ENCODE results near the gene PLLP. TPM values are rescaled to one million over a fixed set of nuclear protein-coding genes. Genes with fewer than 3 reads are reported as not detected.

The PLLP gene
- total RNA-seq, 1 experiment from 2014 or later: 2.8 TPM

GRCh38 chr16:57251352-57251751 is 33.1 kb downstream of the PLLP start:
- TF ChIP-seq EZH2 (IDR thresholded peaks at IDR 0.05; ENCODE audit: low read depth): no peak
- no peak for TF ChIP-seq CTCF (conservative IDR thresholded peaks at IDR 0.05)
- Histone ChIP-seq H3K4me2 (no peak overlapping the region), H2AFZ (no peak overlapping the region), H4K20me1 (ENCODE audit: insufficient read depth) (no peaks in the 10 kb centered on the region), H3K36me3 (ENCODE audit: low read depth) (0 out of 2 replicates have a peak, but pooled peaks cover 4% of the 10 kb centered on the region), H3F3A (ENCODE audit: insufficient read depth, low read depth) (peaks cover 19% of the 10 kb centered on the region; the same call in 1 of the 2 replicates), H3K27me3 (ENCODE audit: insufficient read depth, low read depth) (no peaks in the 10 kb centered on the region), H3K9me2 (ENCODE audit: insufficient read depth) (no peaks in the 10 kb centered on the region), H3K4me3 (no peak overlapping the region), H3K79me2 (ENCODE audit: low read depth) (no peaks in the 10 kb centered on the region), H3K9me3 (ENCODE audit: insufficient read depth, low read depth) (no peaks in the 10 kb centered on the region), H3K27ac (no peak overlapping the region), H3K4me1 (replicated peaks; ENCODE audit: insufficient read depth) (peaks cover 24% of the 10 kb centered on the region)
- DNase-seq: no peak
- ChIA-PET CTCF (interaction anchor here (0.6 kb wide), 1 partner anchor 158 kb away, joined by 9 read pairs; no protein-coding TSS in a partner anchor), POLR2A (ENCODE audit: unreplicated experiment) (no interaction called here)
- no TSS peak for BruUV-seq (replicated peaks)
- intact Hi-C loops (cut with micrococcal nuclease; ENCODE audit: unreplicated experiment): no loop called here

- TF ChIP-seq CTCF (conservative IDR thresholded peaks at IDR 0.05) (no peak), EZH2 (IDR thresholded peaks at IDR 0.05; ENCODE audit: low read depth) (no peak)
- Histone ChIP-seq H3K4me3 (peak overlapping the region; percentile 78), H3K36me3 (ENCODE audit: low read depth) (no peaks in the 10 kb centered on the region), H3K4me2 (peak overlapping the region; percentile 83), H3K9me3 (ENCODE audit: insufficient read depth, low read depth) (no peaks in the 10 kb centered on the region), H2AFZ (peak overlapping the region; percentile 96), H4K20me1 (ENCODE audit: insufficient read depth) (no peaks in the 10 kb centered on the region), H3F3A (ENCODE audit: insufficient read depth, low read depth) (peaks cover 27% of the 10 kb centered on the region; the same call in 1 of the 2 replicates), H3K79me2 (ENCODE audit: low read depth) (no peaks in the 10 kb centered on the region), H3K27me3 (ENCODE audit: insufficient read depth, low read depth) (no peaks in the 10 kb centered on the region), H3K27ac (peak overlapping the region; percentile 63), H3K9me2 (ENCODE audit: insufficient read depth) (no peaks in the 10 kb centered on the region), H3K4me1 (replicated peaks; ENCODE audit: insufficient read depth) (peaks cover 17% of the 10 kb centered on the region)
- BruUV-seq (replicated peaks): no TSS peak
- no peak for DNase-seq
- intact Hi-C loops (cut with micrococcal nuclease; ENCODE audit: unreplicated experiment): loop anchor here (1.0 kb wide), 2 partner anchors 55 to 59 kb away; partner anchors contain the start of genes PSME3IP1 and RSPRY1
- ChIA-PET POLR2A (ENCODE audit: unreplicated experiment) (interaction anchor here (0.5 to 1.1 kb wide), 4 partner anchors 47 to 121 kb away, joined by 3 to 26 read pairs (median 6); partner anchors contain the start of gene PSME3IP1), CTCF (interaction anchor here (1.0 kb wide), 1 partner anchor 35 kb away, joined by 3 read pairs; no protein-coding TSS in a partner anchor)
Measured at GRCh38 chr16:57245472-57246113, 38.9 kb downstream of the PLLP start.

- Histone ChIP-seq H2AFZ (peak within 1 kb of the TSS; percentile 96), H3K79me2 (ENCODE audit: low read depth) (no peaks in the 10 kb centered on the region), H3K4me2 (peak within 1 kb of the TSS; percentile 83), H3K4me1 (replicated peaks; ENCODE audit: insufficient read depth) (peaks cover 17% of the 10 kb centered on the region), H3K27ac (peak within 1 kb of the TSS; percentile 63), H4K20me1 (ENCODE audit: insufficient read depth) (no peaks in the 10 kb centered on the region), H3K27me3 (ENCODE audit: insufficient read depth, low read depth) (no peaks in the 10 kb centered on the region), H3K36me3 (ENCODE audit: low read depth) (no peaks in the 10 kb centered on the region), H3K4me3 (peak within 1 kb of the TSS; percentile 78), H3K9me3 (ENCODE audit: insufficient read depth, low read depth) (no peaks in the 10 kb centered on the region), H3K9me2 (ENCODE audit: insufficient read depth) (no peaks in the 10 kb centered on the region), H3F3A (ENCODE audit: insufficient read depth, low read depth) (peaks cover 27% of the 10 kb centered on the region; the same call in 1 of the 2 replicates)
- BruUV-seq (replicated peaks): no TSS peak
- CTCF ChIA-PET: interaction anchor here (1.0 kb wide), 1 partner anchor 35 kb away, joined by 3 read pairs; no protein-coding TSS in a partner anchor
- peak; percentile 89 to 98 for DNase-seq
- TF ChIP-seq EZH2 (IDR thresholded peaks at IDR 0.05; ENCODE audit: low read depth) (no peak), CTCF (conservative IDR thresholded peaks at IDR 0.05) (no peak)
- intact Hi-C loops (cut with micrococcal nuclease; ENCODE audit: unreplicated experiment): loop anchor here (1.0 kb wide), 3 partner anchors 55 to 173 kb away; partner anchors contain the start of genes PSME3IP1 and RSPRY1
- POLR2A ChIA-PET (ENCODE audit: unreplicated experiment): interaction anchor here (0.6 to 1.1 kb wide), 4 partner anchors 9 to 122 kb away, joined by 4 to 26 read pairs (median 9); partner anchors contain the start of gene PSME3IP1
Measured at GRCh38 chr16:57244767-57245471, 39.6 kb downstream of the PLLP start, which contains the start of gene ARL2BP. Gene ARL2BP, plus strand, starts transcription at chr16:57245259. Its CDS starts 109 bp downstream, at chr16:57245368.
